Upper lobe of left lung (tissue), 6 donors: ENCODE data around the gene CCN2. TPM values are rescaled to one million over a fixed set of nuclear protein-coding genes. Genes with fewer than 3 reads are reported as not detected.

Experiments
- ATAC-seq, 2 donors: fragments of 200-7000 bp; cut with Tn5 transposase; one replicate each; pipeline ENCODE4 v1.9.1; 2022; ENCODE audit warnings: mild to moderate bottlenecking in 2 of 2, moderate library complexity in 2 of 2; ENCODE audit not compliant: low FRiP score in 2 of 2
- DNase-seq, 2 donors: peaks; one replicate each; pipeline ENCODE4 v3.0.0-alpha.2; 2019 to 2020
- H3K27ac ChIP-seq, 4 donors: fragments of 200-600 bp; sonication (generic); one replicate each; pipeline ENCODE4 v1.5.1; 2016 to 2019
- H3K27me3 ChIP-seq, 4 donors: fragments of 200-600 bp; sonication (generic); one replicate each; pipeline ENCODE4 v1.5.1; 2017 to 2019
- H3K36me3 ChIP-seq, 4 donors: fragments of 200-600 bp; sonication (generic); one replicate each; pipeline ENCODE4 v1.5.1; 2016 to 2019
- H3K4me1 ChIP-seq, 4 donors: fragments of 200-600 bp; sonication (generic); one replicate each; pipeline ENCODE4 v1.5.1; 2018 to 2019
- H3K4me3 ChIP-seq, 4 donors: fragments of 200-600 bp; sonication (generic); one replicate each; pipeline ENCODE4 v1.5.1; 2017 to 2019; ENCODE audit warnings: mild to moderate bottlenecking in 2 of 4, moderate library complexity in 1 of 4
- H3K9me3 ChIP-seq, 4 donors: fragments of 200-600 bp; sonication (generic); one replicate each; pipeline ENCODE4 v1.5.1; 2018 to 2019
- CTCF ChIP-seq, 6 experiments: fragments of 450-650 bp in 4 of 6; fragments of 200-600 bp in 2 of 6; sonication (generic) in 2 of 6; IDR thresholded peaks; one replicate each; pipeline ENCODE4 v1.5.1; 2016 to 2019; ENCODE audit warnings: antibody characterized with exemption in 6 of 6
- EP300 ChIP-seq, 4 donors: sonication (generic); formaldehyde crosslinking; IDR thresholded peaks; one replicate each; pipeline ENCODE4 v1.5.1; 2017; ENCODE audit warnings: antibody characterized with exemption in 4 of 4, control low read depth in 2 of 4
- POLR2A ChIP-seq, 4 donors: fragments of 450-650 bp; IDR thresholded peaks; one replicate each; pipeline ENCODE4 v1.5.1; 2016 to 2017; ENCODE audit warnings: antibody characterized with exemption in 4 of 4, mild to moderate bottlenecking in 2 of 4
- POLR2AphosphoS5 ChIP-seq, 2 donors: sonication (generic); formaldehyde crosslinking; IDR thresholded peaks; one replicate each; pipeline ENCODE4 v1.5.1; 2017; ENCODE audit warnings: antibody characterized with exemption in 2 of 2
- WGBS, 2 donors: methylation state at CpG; one replicate each; pipeline ENCODE4 v1.1.5; 2017 to 2018; 5-methylcytosine and 5-hydroxymethylcytosine counted together
- total RNA-seq, 6 donors: library from RNA; depleted of rRNA in 4 of 6; stranded (reverse); fragments of >200 nt in 4 of 6; gene quantifications; one replicate each; pipeline versions ENCODE4 v1.1.0 to v1.2.1, GENCODE V29; 2016 to 2021
- donor health status: DM: no; HTN: no; CAD: no; lungs with moderate emphysema.
- donor health status: DM: no; HTN: yes; CAD: no; lungs with severe emphysema.

CCN2 gene
- total RNA-seq, 6 donors from 2014 or later: 96.4 to 320 (median 210) TPM

GRCh38 chr6:131978522-131978921 lies 27.4 kb upstream of the CCN2 start:
- WGBS, 2 donors: 68 to 69% methylated on average over 3 of the region's 3 CpGs
- H3K9me3 ChIP-seq: no peaks in the 10 kb centered on the region
- H3K36me3 ChIP-seq: no peaks in the 10 kb centered on the region
- H3K27me3 ChIP-seq: no peaks in the 10 kb centered on the region
- TF ChIP-seq POLR2A (IDR thresholded peaks at IDR 0.05) (no peak), POLR2AphosphoS5 (IDR thresholded peaks at IDR 0.05) (no peak), EP300 (IDR thresholded peaks at IDR 0.05) (no peak), CTCF (IDR thresholded peaks at IDR 0.05) (no peak)
- no peak overlapping the region for H3K27ac ChIP-seq
- no peaks in the 10 kb centered on the region for H3K4me1 ChIP-seq
- H3K4me3 ChIP-seq: no peak overlapping the region
- ATAC-seq: no peak
- DNase-seq: no peak

- no peak for ATAC-seq
- no peak for TF ChIP-seq CTCF (IDR thresholded peaks at IDR 0.05)
- TF ChIP-seq POLR2A (IDR thresholded peaks at IDR 0.05): no peak
- no peak for TF ChIP-seq EP300 (IDR thresholded peaks at IDR 0.05)
- TF ChIP-seq POLR2AphosphoS5 (IDR thresholded peaks at IDR 0.05): no peak
- WGBS, 2 donors: 46 to 56% methylated on average over 6 of the region's 6 CpGs
Measured at GRCh38 chr6:131976545-131977061, 25.4 kb upstream of the CCN2 start.

GRCh38 chr6:131972741-131973140 lies 21.6 kb upstream of the CCN2 start:
- H3K4me1 ChIP-seq: no peaks in the 10 kb centered on the region
- no peak for DNase-seq
- WGBS, 2 donors: 76 to 85% methylated on average over 2 of the region's 2 CpGs
- H3K27ac ChIP-seq: no peak overlapping the region
- no peak for TF ChIP-seq EP300 (IDR thresholded peaks at IDR 0.05)
- TF ChIP-seq POLR2AphosphoS5 (IDR thresholded peaks at IDR 0.05): no peak
- no peak for TF ChIP-seq CTCF (IDR thresholded peaks at IDR 0.05)
- no peak for TF ChIP-seq POLR2A (IDR thresholded peaks at IDR 0.05)
- no peaks in the 10 kb centered on the region for H3K36me3 ChIP-seq
- ATAC-seq: no peak
- no peaks in the 10 kb centered on the region for H3K27me3 ChIP-seq
- H3K9me3 ChIP-seq: no peaks in the 10 kb centered on the region
- no peak overlapping the region for H3K4me3 ChIP-seq

More at GRCh38 chr6:131976545-131977061, 25.4 kb upstream of the CCN2 start:
- Histone ChIP-seq H3K36me3 (no peaks in the 10 kb centered on the region), H3K27ac (no peak overlapping the region), H3K4me3 (no peak overlapping the region), H3K27me3 (no peaks in the 10 kb centered on the region), H3K9me3 (no peaks in the 10 kb centered on the region), H3K4me1 (no peaks in the 10 kb centered on the region)
- no peak for DNase-seq

- DNase-seq: no peak
- Histone ChIP-seq H3K27me3 (no peaks in the 10 kb centered on the region), H3K36me3 (no peaks in the 10 kb centered on the region), H3K9me3 (no peaks in the 10 kb centered on the region), H3K4me1 (no peaks in the 10 kb centered on the region), H3K27ac (no peak overlapping the region), H3K4me3 (no peak overlapping the region)
- TF ChIP-seq EP300 (IDR thresholded peaks at IDR 0.05) (no peak), CTCF (IDR thresholded peaks at IDR 0.05) (no peak), POLR2AphosphoS5 (IDR thresholded peaks at IDR 0.05) (no peak), POLR2A (IDR thresholded peaks at IDR 0.05) (no peak)
- no peak for ATAC-seq
- 62 to 65% methylated on average over 2 of the region's 2 CpGs for WGBS, 2 donors
Measured at GRCh38 chr6:131970076-131970859, 19.1 kb upstream of the CCN2 start.

- Histone ChIP-seq H3K27ac (no peak overlapping the region), H3K9me3 (no peaks in the 10 kb centered on the region), H3K4me3 (no peak overlapping the region), H3K36me3 (no peaks in the 10 kb centered on the region), H3K27me3 (no peaks in the 10 kb centered on the region), H3K4me1 (no peaks in the 10 kb centered on the region)
- TF ChIP-seq CTCF (IDR thresholded peaks at IDR 0.05) (no peak), POLR2AphosphoS5 (IDR thresholded peaks at IDR 0.05) (no peak), EP300 (IDR thresholded peaks at IDR 0.05) (no peak), POLR2A (IDR thresholded peaks at IDR 0.05) (no peak)
- 78 to 81% methylated on average over 5 of the region's 5 CpGs for WGBS, 2 donors
- DNase-seq (no peak), ATAC-seq (no peak)
Measured at GRCh38 chr6:131968656-131969055, 17.5 kb upstream of the CCN2 start.
